Measurements from ENCODE around the gene GHRL.
"Not testable (repeated sequence)": the region's sequence is repeated elsewhere in the genome, so short reads cannot be mapped to it uniquely, and the experiment has no call there.

GHRL gene

GRCh38 chr3:10322352-10322710, 29.6 kb upstream of the GHRL start:
- DNase-seq, result no peak

GRCh38 chr3:10321630-10322351, 29.0 kb upstream of the GHRL start:
- no peak for DNase-seq

GRCh38 chr3:10320320-10320677, 27.6 kb upstream of the GHRL start:
- DNase-seq, result no peak

- no peak for DNase-seq
Observed at GRCh38 chr3:10319804-10320203, 27.1 kb upstream of the GHRL start.

- DNase-seq, result no peak
Observed at GRCh38 chr3:10319251-10319650, 26.5 kb upstream of the GHRL start.

GRCh38 chr3:10317961-10318350, 25.2 kb upstream of the GHRL start:
- DNase-seq, result no peak

GRCh38 chr3:10317311-10317960, 24.7 kb upstream of the GHRL start:
- no peak for DNase-seq

- DNase-seq, result peak; percentile 52
Observed at GRCh38 chr3:10315771-10316344, 23.1 kb upstream of the GHRL start.

GRCh38 chr3:10315101-10315500, 22.4 kb upstream of the GHRL start:
- DNase-seq, result no peak

GRCh38 chr3:10312861-10313260, 20.1 kb upstream of the GHRL start:
- DNase-seq, result no peak

GRCh38 chr3:10312391-10312790, 19.6 kb upstream of the GHRL start:
- DNase-seq, result no peak

GRCh38 chr3:10311710-10312109, 19.0 kb upstream of the GHRL start:
- no peak for DNase-seq

- no peak for DNase-seq
Observed at GRCh38 chr3:10310578-10310977, 17.8 kb upstream of the GHRL start.

- no peak for DNase-seq
Observed at GRCh38 chr3:10309736-10310135, 17.0 kb upstream of the GHRL start.

- DNase-seq, result no peak
Observed at GRCh38 chr3:10308678-10309077, 15.9 kb upstream of the GHRL start.

GRCh38 chr3:10306156-10306555, 13.4 kb upstream of the GHRL start:
- DNase-seq, result no peak

GRCh38 chr3:10305331-10305902, 12.7 kb upstream of the GHRL start:
- no peak for DNase-seq

GRCh38 chr3:10304905-10305304, 12.2 kb upstream of the GHRL start:
- DNase-seq, result no peak

- DNase-seq, result no peak
Observed at GRCh38 chr3:10303785-10304184, 11.0 kb upstream of the GHRL start.

GRCh38 chr3:10303105-10303504, 10.4 kb upstream of the GHRL start:
- no peak for DNase-seq

- DNase-seq, result no peak
Observed at GRCh38 chr3:10300087-10300486, 7.3 kb upstream of the GHRL start.

GRCh38 chr3:10299679-10300078, 6.9 kb upstream of the GHRL start:
- no peak for DNase-seq

- no peak for DNase-seq
Observed at GRCh38 chr3:10299175-10299574, 6.4 kb upstream of the GHRL start.

GRCh38 chr3:10298064-10298463, 5.3 kb upstream of the GHRL start:
- not testable (repeated sequence) for DNase-seq
